Measurements from ENCODE around the gene FAM136A.

DNA sequence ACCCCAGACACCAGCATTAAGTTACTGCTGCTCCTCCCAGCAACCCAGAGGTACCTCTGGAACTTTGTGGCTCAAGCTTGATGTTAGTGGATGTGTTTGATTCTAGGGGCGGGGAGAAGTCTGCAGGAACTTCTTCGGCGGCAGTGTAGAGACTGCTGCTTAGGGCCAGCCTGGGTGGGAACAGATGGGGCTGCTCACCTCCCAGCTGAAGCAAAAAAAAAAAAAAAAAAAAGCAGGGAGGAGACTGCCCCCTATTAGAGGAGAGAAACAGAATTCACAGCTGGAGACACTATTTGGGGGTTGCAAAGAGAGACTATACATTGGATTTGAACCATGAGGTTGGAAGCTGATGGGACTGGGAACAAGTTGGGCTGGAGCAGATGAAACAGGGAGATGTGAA is 28.6 kb upstream of the FAM136A start:
- TF ChIP-seq TAF1 (IDR thresholded peaks at IDR 0.05; ENCODE audit: borderline replicate concordance, low read depth, low read length): no peak
- TF ChIP-seq YY1 (IDR thresholded peaks at IDR 0.05; ENCODE audit: low read depth, low read length): no peak
- TF ChIP-seq, protein P1, sequence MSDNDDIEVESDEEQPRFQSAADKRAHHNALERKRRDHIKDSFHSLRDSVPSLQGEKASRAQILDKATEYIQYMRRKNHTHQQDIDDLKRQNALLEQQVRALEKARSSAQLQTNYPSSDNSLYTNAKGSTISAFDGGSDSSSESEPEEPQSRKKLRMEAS (IDR thresholded peaks at IDR 0.05; ENCODE audit: low read depth, low read length): no peak
- TF ChIP-seq, protein P2, sequence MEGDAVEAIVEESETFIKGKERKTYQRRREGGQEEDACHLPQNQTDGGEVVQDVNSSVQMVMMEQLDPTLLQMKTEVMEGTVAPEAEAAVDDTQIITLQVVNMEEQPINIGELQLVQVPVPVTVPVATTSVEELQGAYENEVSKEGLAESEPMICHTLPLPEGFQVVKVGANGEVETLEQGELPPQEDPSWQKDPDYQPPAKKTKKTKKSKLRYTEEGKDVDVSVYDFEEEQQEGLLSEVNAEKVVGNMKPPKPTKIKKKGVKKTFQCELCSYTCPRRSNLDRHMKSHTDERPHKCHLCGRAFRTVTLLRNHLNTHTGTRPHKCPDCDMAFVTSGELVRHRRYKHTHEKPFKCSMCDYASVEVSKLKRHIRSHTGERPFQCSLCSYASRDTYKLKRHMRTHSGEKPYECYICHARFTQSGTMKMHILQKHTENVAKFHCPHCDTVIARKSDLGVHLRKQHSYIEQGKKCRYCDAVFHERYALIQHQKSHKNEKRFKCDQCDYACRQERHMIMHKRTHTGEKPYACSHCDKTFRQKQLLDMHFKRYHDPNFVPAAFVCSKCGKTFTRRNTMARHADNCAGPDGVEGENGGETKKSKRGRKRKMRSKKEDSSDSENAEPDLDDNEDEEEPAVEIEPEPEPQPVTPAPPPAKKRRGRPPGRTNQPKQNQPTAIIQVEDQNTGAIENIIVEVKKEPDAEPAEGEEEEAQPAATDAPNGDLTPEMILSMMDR (IDR thresholded peaks at IDR 0.05 in 2 of 3, conservative IDR thresholded peaks at IDR 0.05 in 1 of 3; ENCODE audit: control insufficient read depth in 2 of 3, extremely low read depth in 1 of 3, insufficient read depth in 1 of 3, low read depth in 3 of 3, low read length in 3 of 3): no peak
- TF ChIP-seq EZH2 (IDR thresholded peaks at IDR 0.05; ENCODE audit: borderline replicate concordance, control insufficient read depth, low read depth, low read length): no peak
- TF ChIP-seq RBBP5 (conservative IDR thresholded peaks at IDR 0.05): no peak
- TF ChIP-seq MYC (IDR thresholded peaks at IDR 0.05; ENCODE audit: insufficient read depth, insufficient read length, insufficient replicate concordance, low read length, severe bottlenecking): no peak
- TF ChIP-seq CBX5 (IDR thresholded peaks at IDR 0.05; ENCODE audit: low read depth): no peak
- TF ChIP-seq ZNF24 (IDR thresholded peaks at IDR 0.05): no peak
